Measurements from ENCODE around the gene CT47A1. TPM values are rescaled to one million over a fixed set of nuclear protein-coding genes. Genes with fewer than 3 reads are reported as not detected.
A peak's percentile ranks its signal among the peaks of the same experiment; 100 is the strongest.
"Not testable (repeated sequence)": the region's sequence is repeated elsewhere in the genome, so short reads cannot be mapped to it uniquely, and the experiment has no call there.

The CT47A1 gene
- total RNA-seq, 1 experiment from 2014 or later, result not detected

DNA sequence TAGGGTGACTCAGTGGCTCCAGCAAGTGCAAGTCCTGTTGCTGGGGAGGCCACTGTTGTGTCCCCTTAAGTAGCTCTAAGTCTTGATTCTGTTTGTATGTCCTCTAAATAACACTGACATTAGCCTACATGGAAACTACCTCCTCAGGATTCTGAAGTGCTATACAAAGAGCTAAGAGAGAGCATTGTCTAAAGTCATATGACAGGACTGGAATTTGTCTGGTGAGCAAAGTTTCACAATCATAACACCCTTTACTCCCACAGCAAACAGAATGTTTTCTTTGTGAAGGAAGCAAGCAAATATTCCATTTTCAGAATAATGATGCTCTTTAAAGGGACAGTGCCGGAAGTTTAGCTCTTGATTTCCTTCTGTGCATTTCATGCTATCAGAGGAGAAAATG, 23.4 kb upstream of the CT47A1 start:
- Mint-ChIP-seq H3K9me3 (ENCODE audit: low read depth, unreplicated experiment) (no peaks in the 10 kb centered on the region), H3K27me3 (ENCODE audit: unreplicated experiment) (no peaks in the 10 kb centered on the region), H3K4me1 (ENCODE audit: low read depth, unreplicated experiment) (peaks cover 24% of the 10 kb centered on the region), H3K27ac (ENCODE audit: unreplicated experiment) (no peak overlapping the region), H3K36me3 (ENCODE audit: insufficient read depth, unreplicated experiment) (no peaks in the 10 kb centered on the region), H3K4me3 (ENCODE audit: low read depth, unreplicated experiment) (no peak overlapping the region)
- CTCF ChIA-PET, result interaction anchor here (1.1 kb wide), 1 partner anchor 314 kb away, joined by 3 read pairs; no protein-coding TSS in a partner anchor
- no peak for DNase-seq
- intact Hi-C loops (cut with micrococcal nuclease; ENCODE audit: unreplicated experiment), result no loop called here
- no TSS peak for BruUV-seq (replicated peaks)
- TF ChIP-seq, protein P1, sequence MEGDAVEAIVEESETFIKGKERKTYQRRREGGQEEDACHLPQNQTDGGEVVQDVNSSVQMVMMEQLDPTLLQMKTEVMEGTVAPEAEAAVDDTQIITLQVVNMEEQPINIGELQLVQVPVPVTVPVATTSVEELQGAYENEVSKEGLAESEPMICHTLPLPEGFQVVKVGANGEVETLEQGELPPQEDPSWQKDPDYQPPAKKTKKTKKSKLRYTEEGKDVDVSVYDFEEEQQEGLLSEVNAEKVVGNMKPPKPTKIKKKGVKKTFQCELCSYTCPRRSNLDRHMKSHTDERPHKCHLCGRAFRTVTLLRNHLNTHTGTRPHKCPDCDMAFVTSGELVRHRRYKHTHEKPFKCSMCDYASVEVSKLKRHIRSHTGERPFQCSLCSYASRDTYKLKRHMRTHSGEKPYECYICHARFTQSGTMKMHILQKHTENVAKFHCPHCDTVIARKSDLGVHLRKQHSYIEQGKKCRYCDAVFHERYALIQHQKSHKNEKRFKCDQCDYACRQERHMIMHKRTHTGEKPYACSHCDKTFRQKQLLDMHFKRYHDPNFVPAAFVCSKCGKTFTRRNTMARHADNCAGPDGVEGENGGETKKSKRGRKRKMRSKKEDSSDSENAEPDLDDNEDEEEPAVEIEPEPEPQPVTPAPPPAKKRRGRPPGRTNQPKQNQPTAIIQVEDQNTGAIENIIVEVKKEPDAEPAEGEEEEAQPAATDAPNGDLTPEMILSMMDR (IDR thresholded peaks at IDR 0.05; ENCODE audit: unreplicated experiment), result no peak

DNA sequence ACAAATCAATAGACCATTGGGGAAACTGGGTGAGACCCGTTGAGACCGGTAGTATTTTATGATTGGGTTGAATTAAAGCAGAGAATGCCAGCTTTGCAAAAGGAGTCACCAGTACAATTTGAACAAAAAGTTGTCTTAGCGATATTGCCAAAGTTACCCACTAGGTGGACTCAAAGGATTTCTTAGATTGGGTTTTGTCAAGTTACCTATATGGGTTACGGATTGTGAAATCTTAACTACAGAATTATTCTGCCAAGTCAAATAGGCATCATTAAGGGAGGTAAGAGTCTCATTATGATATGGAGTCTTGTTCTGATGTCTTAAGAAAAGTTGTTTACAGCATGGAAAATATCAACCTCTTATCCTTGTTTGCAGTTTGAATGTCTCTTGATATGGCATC, 15.0 kb upstream of the CT47A1 start:
- CTCF ChIA-PET, result no interaction called here
- H3K4me3 Mint-ChIP-seq (ENCODE audit: low read depth, unreplicated experiment), result no peak overlapping the region
- H3K9me3 Mint-ChIP-seq (ENCODE audit: low read depth, unreplicated experiment), result no peaks in the 10 kb centered on the region
- no peaks in the 10 kb centered on the region for H3K36me3 Mint-ChIP-seq (ENCODE audit: insufficient read depth, unreplicated experiment)
- intact Hi-C loops (cut with micrococcal nuclease; ENCODE audit: unreplicated experiment), result loop anchor here (2.0 kb wide), 1 partner anchor 46 kb away; the partner anchor contains the start of gene GLUD2
- H3K27ac Mint-ChIP-seq (ENCODE audit: unreplicated experiment), result no peak overlapping the region
- DNase-seq, result peak; percentile 20
- no peaks in the 10 kb centered on the region for H3K27me3 Mint-ChIP-seq (ENCODE audit: unreplicated experiment)
- TF ChIP-seq, protein P1 (IDR thresholded peaks at IDR 0.05; ENCODE audit: unreplicated experiment), result no peak
- no TSS peak for BruUV-seq (replicated peaks)
- peaks cover 8% of the 10 kb centered on the region for H3K4me1 Mint-ChIP-seq (ENCODE audit: low read depth, unreplicated experiment)

DNA sequence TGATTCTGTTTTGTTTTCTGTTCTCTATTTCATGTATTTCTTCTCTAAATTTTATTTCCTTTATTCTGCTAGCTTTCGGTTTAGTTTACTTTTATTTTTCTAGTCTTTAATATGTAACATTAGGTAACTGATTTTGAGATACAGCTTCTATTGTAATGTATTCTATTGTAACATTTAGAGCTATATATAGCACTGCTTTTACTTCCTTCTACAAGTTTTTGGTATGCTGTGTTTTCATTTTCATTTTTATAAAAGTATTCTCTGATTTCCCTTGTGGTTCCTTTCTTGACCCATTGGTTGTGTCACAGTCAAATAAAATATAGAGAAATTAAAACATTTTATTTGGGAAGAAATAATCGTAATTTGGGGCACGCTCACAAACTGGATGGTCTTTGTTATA, 13.9 kb upstream of the CT47A1 start:
- peaks cover 8% of the 10 kb centered on the region for H3K4me1 Mint-ChIP-seq (ENCODE audit: low read depth, unreplicated experiment)
- BruUV-seq (replicated peaks), result no TSS peak
- DNase-seq, result no peak
- H3K27me3 Mint-ChIP-seq (ENCODE audit: unreplicated experiment), result no peaks in the 10 kb centered on the region
- CTCF ChIA-PET, result no interaction called here
- TF ChIP-seq, protein P1 (IDR thresholded peaks at IDR 0.05; ENCODE audit: unreplicated experiment), result no peak
- intact Hi-C loops (cut with micrococcal nuclease; ENCODE audit: unreplicated experiment), result no loop called here
- H3K4me3 Mint-ChIP-seq (ENCODE audit: low read depth, unreplicated experiment), result no peak overlapping the region
- H3K9me3 Mint-ChIP-seq (ENCODE audit: low read depth, unreplicated experiment), result no peaks in the 10 kb centered on the region
- no peak overlapping the region for H3K27ac Mint-ChIP-seq (ENCODE audit: unreplicated experiment)
- H3K36me3 Mint-ChIP-seq (ENCODE audit: insufficient read depth, unreplicated experiment), result no peaks in the 10 kb centered on the region

DNA sequence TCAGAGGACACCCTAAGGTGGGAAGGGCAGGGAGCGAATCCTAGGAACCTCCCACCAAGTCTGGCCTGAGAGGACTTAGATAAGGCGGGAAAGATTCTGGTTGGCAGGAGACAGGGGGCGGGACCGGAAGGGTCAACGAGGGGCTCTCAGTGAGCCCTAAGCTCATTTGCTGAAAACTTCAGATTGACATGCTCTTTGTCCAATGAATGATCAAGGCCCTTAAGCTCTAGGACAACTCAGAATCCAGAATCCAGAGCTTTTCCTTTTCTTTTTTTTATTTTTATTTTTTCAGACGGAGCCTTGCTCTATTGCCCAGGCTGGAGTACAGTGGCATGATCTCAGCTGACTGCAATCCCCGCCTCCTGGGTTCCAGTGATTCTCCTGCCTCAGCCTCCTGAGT, 29.1 kb downstream of the CT47A1 start, which contains the start of gene CT47A7:
Gene CT47A7, minus strand, starts transcription at position 101 of the 400 bp plus-strand sequence. CDS start 255 bp downstream, outside the sequence.
- DNase-seq; CTCF ChIA-PET; H3K36me3 Mint-ChIP-seq (ENCODE audit: insufficient read depth, unreplicated experiment); H3K27me3 Mint-ChIP-seq (ENCODE audit: unreplicated experiment); H3K27ac Mint-ChIP-seq (ENCODE audit: unreplicated experiment); intact Hi-C loops (cut with micrococcal nuclease; ENCODE audit: unreplicated experiment); H3K4me1 Mint-ChIP-seq (ENCODE audit: low read depth, unreplicated experiment); H3K4me3 Mint-ChIP-seq (ENCODE audit: low read depth, unreplicated experiment); H3K9me3 Mint-ChIP-seq (ENCODE audit: low read depth, unreplicated experiment); BruUV-seq (replicated peaks): not testable (repeated sequence)

Other genes starting within 250 kb of the CT47A1 start
- not detected in 2 replicates for gene CT47B1, start 109.9 kb downstream of the CT47A1 start, total RNA-seq (2022)
- gene CT47A11, start 48.6 kb downstream of the CT47A1 start, total RNA-seq (2022), result not detected in 2 replicates
- gene CT47A10, start 43.7 kb downstream of the CT47A1 start, total RNA-seq (2022), result not detected in 2 replicates
- not detected in 2 replicates for gene CT47A9, start 38.9 kb downstream of the CT47A1 start, total RNA-seq (2022)
- gene CT47A8, start 34.0 kb downstream of the CT47A1 start, total RNA-seq (2022), result not detected in 2 replicates
- gene CT47A7, start 29.2 kb downstream of the CT47A1 start, total RNA-seq (2022), result not detected in 2 replicates
- not detected in 2 replicates for gene CT47A6, start 24.3 kb downstream of the CT47A1 start, total RNA-seq (2022)
- not detected in 2 replicates for gene CT47A5, start 19.4 kb downstream of the CT47A1 start, total RNA-seq (2022)
- not detected in 2 replicates for gene CT47A4, start 14.6 kb downstream of the CT47A1 start, total RNA-seq (2022)
- not detected in 2 replicates for gene CT47A3, start 9.7 kb downstream of the CT47A1 start, total RNA-seq (2022)
- gene CT47A2, start 4.8 kb downstream of the CT47A1 start, total RNA-seq (2022), result not detected in 2 replicates
- gene GLUD2, start 61.9 kb upstream of the CT47A1 start, total RNA-seq (2022), result 16.3 and 19.6 TPM in 2 replicates